WI38 (cell line): Measurements from ENCODE around the gene IL1A.

ENCODE experiments used
- H3K4me3 ChIP-seq: 2 replicates; pipeline ENCODE4 v1.5.1; 2011; ENCODE audit warnings: low read depth, mild to moderate bottlenecking, control low read depth, low read length
- TF ChIP-seq, protein P1 (sequence below): IDR thresholded peaks from 2 replicates; pipeline ENCODE4 v1.5.1; 2012; ENCODE audit warnings: low read depth, mild to moderate bottlenecking, control low read depth, low read length

IL1A gene

GRCh38 chr2:112730791-112731190, 53.5 kb downstream of the IL1A start:
- TF ChIP-seq, protein P1, sequence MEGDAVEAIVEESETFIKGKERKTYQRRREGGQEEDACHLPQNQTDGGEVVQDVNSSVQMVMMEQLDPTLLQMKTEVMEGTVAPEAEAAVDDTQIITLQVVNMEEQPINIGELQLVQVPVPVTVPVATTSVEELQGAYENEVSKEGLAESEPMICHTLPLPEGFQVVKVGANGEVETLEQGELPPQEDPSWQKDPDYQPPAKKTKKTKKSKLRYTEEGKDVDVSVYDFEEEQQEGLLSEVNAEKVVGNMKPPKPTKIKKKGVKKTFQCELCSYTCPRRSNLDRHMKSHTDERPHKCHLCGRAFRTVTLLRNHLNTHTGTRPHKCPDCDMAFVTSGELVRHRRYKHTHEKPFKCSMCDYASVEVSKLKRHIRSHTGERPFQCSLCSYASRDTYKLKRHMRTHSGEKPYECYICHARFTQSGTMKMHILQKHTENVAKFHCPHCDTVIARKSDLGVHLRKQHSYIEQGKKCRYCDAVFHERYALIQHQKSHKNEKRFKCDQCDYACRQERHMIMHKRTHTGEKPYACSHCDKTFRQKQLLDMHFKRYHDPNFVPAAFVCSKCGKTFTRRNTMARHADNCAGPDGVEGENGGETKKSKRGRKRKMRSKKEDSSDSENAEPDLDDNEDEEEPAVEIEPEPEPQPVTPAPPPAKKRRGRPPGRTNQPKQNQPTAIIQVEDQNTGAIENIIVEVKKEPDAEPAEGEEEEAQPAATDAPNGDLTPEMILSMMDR = no peak
- no peak overlapping the region for H3K4me3 ChIP-seq

- H3K4me3 ChIP-seq = no peak overlapping the region
- TF ChIP-seq, protein P1 = no peak
Measured at GRCh38 chr2:112730216-112730615, 54.1 kb downstream of the IL1A start.

GRCh38 chr2:112728378-112729175, 55.7 kb downstream of the IL1A start:
- TF ChIP-seq, protein P1 = no peak
- no peak overlapping the region for H3K4me3 ChIP-seq

GRCh38 chr2:112728029-112728362, 56.3 kb downstream of the IL1A start:
- no peak overlapping the region for H3K4me3 ChIP-seq
- TF ChIP-seq, protein P1 = no peak

DNA sequence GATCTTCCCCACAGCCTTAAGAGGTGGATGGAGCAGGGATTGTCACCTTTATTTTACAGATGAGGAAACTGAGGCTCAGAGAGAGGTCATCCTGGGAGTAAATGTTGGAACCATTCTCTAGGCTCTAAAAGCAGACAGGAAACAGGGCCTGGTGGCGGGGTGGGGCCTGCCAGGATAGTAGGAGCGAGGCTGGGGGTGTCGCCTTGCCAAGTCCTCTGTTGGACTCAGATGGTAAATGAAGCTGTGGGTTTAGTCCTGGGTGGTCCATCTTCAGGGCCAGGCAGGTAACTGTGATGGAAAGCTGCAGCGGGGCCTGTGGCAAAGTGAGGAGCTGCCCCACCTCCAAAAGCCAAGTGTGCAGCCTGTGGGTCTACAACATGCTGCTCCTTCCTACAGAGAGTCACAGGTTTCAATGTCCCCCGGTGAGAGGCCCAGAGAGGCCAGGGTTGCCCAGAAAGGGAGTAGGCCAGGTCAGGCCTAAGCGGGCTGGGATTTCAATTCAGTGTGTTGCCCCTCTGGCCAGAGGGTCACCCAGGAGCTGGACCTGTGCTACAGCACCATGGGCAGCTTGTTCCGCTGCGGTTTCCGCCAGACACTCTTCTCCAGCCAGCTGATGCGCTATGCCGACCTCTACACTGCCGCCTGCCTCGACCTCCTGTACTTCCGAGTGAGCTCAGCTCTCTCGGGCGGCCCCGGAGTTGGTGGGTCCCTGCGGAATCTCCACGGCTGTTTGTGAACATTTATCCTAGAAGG, 56.8 kb downstream of the IL1A start:
- TF ChIP-seq, protein P1 = no peak
- H3K4me3 ChIP-seq = no peak overlapping the region

- TF ChIP-seq, protein P1 = peak; percentile 88
- H3K4me3 ChIP-seq = no peak overlapping the region
Measured at GRCh38 chr2:112726487-112727190, 57.7 kb downstream of the IL1A start.
